Motor neuron (in vitro differentiated cells): Measurements from ENCODE around the gene JMJD1C. TPM values are rescaled to one million over a fixed set of nuclear protein-coding genes. Genes with fewer than 3 reads are reported as not detected.
"Not testable (repeated sequence)": the region's sequence is repeated elsewhere in the genome, so short reads cannot be mapped to it uniquely, and the experiment has no call there.

ENCODE experiments used
- ATAC-seq, 8 experiments: fragments of 200-7000 bp; cut with Tn5 transposase; replicated peaks in 6 of 8; 2 replicates each; pipeline ENCODE4 v1.8.0; 2021; ENCODE audit warnings: mild to moderate bottlenecking in 8 of 8, moderate library complexity in 8 of 8
- H3K27ac ChIP-seq, 2 donors: fragments of 250-450 bp; sonication (Bioruptor Pico); 2 replicates each; pipeline ENCODE4 v1.9.0; 2021; ENCODE audit warnings: antibody characterized with exemption in 2 of 2, mild to moderate bottlenecking in 2 of 2, moderate library complexity in 1 of 2
- H3K4me1 ChIP-seq, 2 donors: fragments of 250-450 bp; sonication (Bioruptor Pico); replicated peaks in 1 of 2; 2 replicates each; pipeline ENCODE4 v1.6.1; 2021; ENCODE audit warnings: antibody characterized with exemption in 2 of 2, mild to moderate bottlenecking in 2 of 2, moderate library complexity in 1 of 2
- H3K4me3 ChIP-seq, 5 donors: fragments of 250-450 bp; sonication (Bioruptor Pico); 2 replicates each; pipeline ENCODE4 v1.9.0; 2021; ENCODE audit warnings: antibody characterized with exemption in 5 of 5, mild to moderate bottlenecking in 5 of 5, moderate library complexity in 4 of 5
- WGBS, 10 experiments: fragments of 450-650 bp; shearing (Covaris generic); methylation state at CpG; one replicate each; pipeline ENCODE4 v1.0.0; 2022; 5-methylcytosine and 5-hydroxymethylcytosine counted together
- in situ Hi-C, 9 experiments: fragments of 400-800 bp; cut with MboI; loops; one replicate each; pipeline ENCODE4 v1.15.0; 2021; ENCODE audit warnings: low sequenced_read_pairs in 9 of 9, low pct_unique_long_range_greater_than_20kb in 2 of 9; ENCODE audit not compliant: unreplicated experiment in 9 of 9
- total RNA-seq, 8 experiments: library from RNA; unstranded; fragments of 300-600 nt; gene quantifications; 2 replicates each; pipeline versions ENCODE4 v1.2.3 to v1.2.4, GENCODE V29; 2022

The JMJD1C gene
- total RNA-seq, 8 experiments from 2014 or later = 48.3 to 137 (median 57.1) TPM

- H3K4me3 ChIP-seq = no peak overlapping the region
- peaks cover 0 to 4% of the 10 kb centered on the region in 2 donors for H3K4me1 ChIP-seq
- H3K27ac ChIP-seq = no peak overlapping the region
- in situ Hi-C loops = no loop called here
- no peak for ATAC-seq
- 76 to 100% (median 94%) methylated on average over 2 to 3 of the region's 3 CpGs for WGBS, 10 experiments
These were observed 147.3 kb downstream of the JMJD1C start for GRCh38 chr10:63318491-63318890.

- in situ Hi-C loops = no loop called here
- 71 to 100% (median 80%) methylated on average over 1 of the region's 1 CpG; no CpG with 5 or more reads in 5 of the 10 experiments for WGBS, 10 experiments
These were observed 151.8 kb downstream of the JMJD1C start for GRCh38 chr10:63314020-63314419.

GRCh38 chr10:63313066-63313717 lies 152.6 kb downstream of the JMJD1C start:
- Histone ChIP-seq H3K4me3 (no peak overlapping the region), H3K27ac (no peak overlapping the region), H3K4me1 (no peaks in the 10 kb centered on the region)
- 30 to 100% (median 88%) methylated on average over 1 to 3 of the region's 3 CpGs; no CpG with 5 or more reads in 1 of the 10 experiments for WGBS, 10 experiments
- in situ Hi-C loops = no loop called here
- peak in 1 of 8 experiments; percentile 92 for ATAC-seq

More at GRCh38 chr10:63314020-63314419, 151.8 kb downstream of the JMJD1C start:
- no peak overlapping the region for H3K27ac ChIP-seq
- H3K4me3 ChIP-seq = no peak overlapping the region
- H3K4me1 ChIP-seq = no peaks in the 10 kb centered on the region
- no peak for ATAC-seq

- Histone ChIP-seq H3K4me1 (no peaks in the 10 kb centered on the region), H3K27ac (no peak overlapping the region), H3K4me3 (no peak overlapping the region)
- ATAC-seq = no peak
- in situ Hi-C loops = no loop called here
These were observed 157.1 kb downstream of the JMJD1C start for GRCh38 chr10:63308628-63309027.

GRCh38 chr10:63304146-63304545 lies 161.6 kb downstream of the JMJD1C start:
- in situ Hi-C loops = no loop called here
- Histone ChIP-seq H3K4me1 (no peaks in the 10 kb centered on the region), H3K27ac (no peak overlapping the region), H3K4me3 (no peak overlapping the region)
- 41 to 100% (median 88%) methylated on average over 1 to 3 of the region's 3 CpGs for WGBS, 10 experiments
- no peak for ATAC-seq

GRCh38 chr10:63300801-63301200 lies 165.0 kb downstream of the JMJD1C start:
- H3K27ac ChIP-seq = no peak overlapping the region
- no peak overlapping the region for H3K4me3 ChIP-seq
- in situ Hi-C loops = no loop called here
- peak in 3 of 8 experiments; percentile 12 to 79 (median 43) for ATAC-seq
- WGBS, 10 experiments = 76 to 100% (median 95%) methylated on average over 1 to 3 of the region's 3 CpGs; no CpG with 5 or more reads in 2 of the 10 experiments
- H3K4me1 ChIP-seq = no peaks in the 10 kb centered on the region

- H3K4me1 ChIP-seq = no peaks in the 10 kb centered on the region
- in situ Hi-C loops = no loop called here
- no peak overlapping the region for H3K27ac ChIP-seq
- ATAC-seq = no peak
- H3K4me3 ChIP-seq = no peak overlapping the region
- WGBS, 10 experiments = 90 to 100% (median 100%) methylated on average over 1 to 2 of the region's 8 CpGs; no CpG with 5 or more reads in 6 of the 10 experiments
These were observed 167.8 kb downstream of the JMJD1C start for GRCh38 chr10:63297941-63298340.

- ATAC-seq = no peak
- H3K27ac ChIP-seq = no peak overlapping the region
- H3K4me3 ChIP-seq = no peak overlapping the region
- H3K4me1 ChIP-seq = no peaks in the 10 kb centered on the region
- in situ Hi-C loops = no loop called here
- WGBS, 10 experiments = 80 to 100% (median 100%) methylated on average over 1 to 2 of the region's 2 CpGs; no CpG with 5 or more reads in 5 of the 10 experiments
These were observed 171.0 kb downstream of the JMJD1C start for GRCh38 chr10:63294781-63295180.

- WGBS, 10 experiments = 78 to 100% (median 95%) methylated on average over 1 to 4 of the region's 4 CpGs; no CpG with 5 or more reads in 2 of the 10 experiments
- H3K27ac ChIP-seq, H3K4me1 ChIP-seq, in situ Hi-C loops, H3K4me3 ChIP-seq, ATAC-seq: not testable (repeated sequence)
These were observed 172.9 kb downstream of the JMJD1C start for GRCh38 chr10:63292847-63293246.

GRCh38 chr10:63288170-63288569 lies 177.6 kb downstream of the JMJD1C start:
- no peaks in the 10 kb centered on the region for H3K4me1 ChIP-seq
- H3K4me3 ChIP-seq = no peak overlapping the region
- in situ Hi-C loops = no loop called here
- 0 to 100% (median 100%) methylated on average over 1 of the region's 1 CpG; no CpG with 5 or more reads in 5 of the 10 experiments for WGBS, 10 experiments
- peak in 3 of 8 experiments; percentile 45 to 88 (median 68) for ATAC-seq
- H3K27ac ChIP-seq = no peak overlapping the region

- Histone ChIP-seq H3K27ac (no peak overlapping the region), H3K4me3 (no peak overlapping the region), H3K4me1 (no peaks in the 10 kb centered on the region)
- no peak for ATAC-seq
- WGBS, 10 experiments = 82 to 100% (median 92%) methylated on average over 2 to 4 of the region's 4 CpGs; no CpG with 5 or more reads in 1 of the 10 experiments
- in situ Hi-C loops = no loop called here
These were observed 179.0 kb downstream of the JMJD1C start for GRCh38 chr10:63286754-63287264.

- in situ Hi-C loops = no loop called here
- no peak for ATAC-seq
- H3K4me3 ChIP-seq = no peak overlapping the region
- WGBS, 10 experiments = 82 to 100% (median 94%) methylated on average over 1 to 5 of the region's 5 CpGs; no CpG with 5 or more reads in 2 of the 10 experiments
- H3K27ac ChIP-seq = no peak overlapping the region
- H3K4me1 ChIP-seq = no peaks in the 10 kb centered on the region
These were observed 179.4 kb downstream of the JMJD1C start for GRCh38 chr10:63286340-63286739.

- in situ Hi-C loops, H3K4me3 ChIP-seq, H3K4me1 ChIP-seq, ATAC-seq, H3K27ac ChIP-seq: not testable (repeated sequence)
- 89 to 100% (median 98%) methylated on average over 1 to 6 of the region's 6 CpGs; no CpG with 5 or more reads in 2 of the 10 experiments for WGBS, 10 experiments
These were observed 181.9 kb downstream of the JMJD1C start for GRCh38 chr10:63283901-63284300.

GRCh38 chr10:63283093-63283492 lies 182.7 kb downstream of the JMJD1C start:
- no peak overlapping the region for H3K27ac ChIP-seq
- 93 to 100% (median 100%) methylated on average over 1 to 2 of the region's 2 CpGs; no CpG with 5 or more reads in 4 of the 10 experiments for WGBS, 10 experiments
- in situ Hi-C loops = no loop called here
- no peak for ATAC-seq
- no peak overlapping the region for H3K4me3 ChIP-seq
- H3K4me1 ChIP-seq = no peaks in the 10 kb centered on the region
